GM23338 (cell line): ENCODE data around the gene C4orf33.

Experiments used
- CREB1 ChIP-seq: fragments of 250-450 bp; sonication (Bioruptor Pico); IDR thresholded peaks from 2 replicates; pipeline ENCODE4 v1.5.0; 2020; ENCODE audit warnings: low read depth, mild to moderate bottlenecking, moderate library complexity
- CTCF ChIP-seq, 2 experiments: fragments of 200-600 bp in 1 of 2; sonication (generic) in 1 of 2; conservative IDR thresholded peaks; 2 replicates each; pipeline versions ENCODE4 v1.5.1 to v1.6.1; 2016 to 2017; ENCODE audit warnings: antibody characterized with exemption in 2 of 2, low read depth in 2 of 2, mild to moderate bottlenecking in 2 of 2, moderate library complexity in 1 of 2
- ETS1 ChIP-seq: IDR thresholded peaks from 2 replicates; pipeline ENCODE4 v1.6.1; 2016; ENCODE audit warnings: antibody characterized with exemption
- EZH2 ChIP-seq: fragments of 200-600 bp; sonication (generic); IDR thresholded peaks from one replicate; pipeline ENCODE4 v1.8.0; 2017; ENCODE audit warnings: antibody characterized with exemption, mild to moderate bottlenecking, low read depth; ENCODE audit not compliant: unreplicated experiment
- EZH2phosphoT487 ChIP-seq: fragments of 200-600 bp; sonication (generic); IDR thresholded peaks from one replicate; pipeline ENCODE4 v1.8.1; 2018; ENCODE audit warnings: antibody characterized with exemption; ENCODE audit not compliant: unreplicated experiment
- JUNB ChIP-seq: IDR thresholded peaks from one replicate; pipeline ENCODE4 v1.6.1; 2016; ENCODE audit warnings: antibody characterized with exemption; ENCODE audit not compliant: unreplicated experiment
- NANOG ChIP-seq: IDR thresholded peaks from 2 replicates; pipeline ENCODE4 v1.6.1; 2016; ENCODE audit warnings: antibody characterized with exemption, borderline replicate concordance
- POLR2AphosphoS5 ChIP-seq: IDR thresholded peaks from 2 replicates; pipeline ENCODE4 v1.6.1; 2016; ENCODE audit warnings: antibody characterized with exemption, low read depth
- REST ChIP-seq: IDR thresholded peaks from one replicate; pipeline ENCODE4 v1.6.1; 2018; ENCODE audit warnings: antibody characterized with exemption; ENCODE audit not compliant: unreplicated experiment
- STAT1 ChIP-seq: IDR thresholded peaks from one replicate; pipeline ENCODE4 v1.6.1; 2016; ENCODE audit warnings: antibody characterized with exemption; ENCODE audit not compliant: unreplicated experiment
- ZNF114 ChIP-seq: fragments of 250-450 bp; sonication (Bioruptor Pico); IDR thresholded peaks from 2 replicates; pipeline ENCODE4 v1.5.0; 2020; ENCODE audit warnings: mild to moderate bottlenecking, moderate library complexity

GRCh38 chr4:129164243-129164642 lies 68.3 kb downstream of the C4orf33 start:
- no peak for TF ChIP-seq POLR2AphosphoS5
- TF ChIP-seq CTCF (conservative IDR thresholded peaks at IDR 0.05; ENCODE audit: low read depth in 2 of 2): no peak
- TF ChIP-seq REST: no peak
- TF ChIP-seq CREB1 (CRISPR knock-in tag): no peak
- TF ChIP-seq EZH2: no peak
- no peak for TF ChIP-seq STAT1
- no peak for TF ChIP-seq EZH2phosphoT487
- TF ChIP-seq ETS1: no peak
- no peak for TF ChIP-seq JUNB
- no peak for TF ChIP-seq ZNF114 (CRISPR knock-in tag)
- TF ChIP-seq NANOG: no peak
